ENCODE measurements around the gene IQSEC3.

Gene IQSEC3

GRCh38 chr12:144650-145284, 78.2 kb downstream of the IQSEC3 start:
- no peak for DNase-seq

- DNase-seq = no peak
Measured at GRCh38 chr12:145369-145960, 78.9 kb downstream of the IQSEC3 start.

- no peak for DNase-seq
Measured at GRCh38 chr12:147242-147641, 80.7 kb downstream of the IQSEC3 start.

GRCh38 chr12:148676-149416, 82.3 kb downstream of the IQSEC3 start:
- no peak for DNase-seq

- DNase-seq = no peak
Measured at GRCh38 chr12:151579-151978, 85.0 kb downstream of the IQSEC3 start.

- no peak for DNase-seq
Measured at GRCh38 chr12:152440-152839, 85.9 kb downstream of the IQSEC3 start.

- peak; percentile 39 for DNase-seq
Measured at GRCh38 chr12:153080-153746, 86.6 kb downstream of the IQSEC3 start.

- DNase-seq = no peak
Measured at GRCh38 chr12:154058-154457, 87.5 kb downstream of the IQSEC3 start.

GRCh38 chr12:155006-155405, 88.4 kb downstream of the IQSEC3 start:
- no peak for DNase-seq

GRCh38 chr12:155646-156045, 89.1 kb downstream of the IQSEC3 start:
- DNase-seq = no peak

- DNase-seq = no peak
Measured at GRCh38 chr12:156945-157344, 90.4 kb downstream of the IQSEC3 start.

- DNase-seq = no peak
Measured at GRCh38 chr12:157644-158043, 91.1 kb downstream of the IQSEC3 start.

- no peak for DNase-seq
Measured at GRCh38 chr12:159156-159782, 92.7 kb downstream of the IQSEC3 start.

- DNase-seq = no peak
Measured at GRCh38 chr12:160858-161257, 94.3 kb downstream of the IQSEC3 start.

- no peak for DNase-seq
Measured at GRCh38 chr12:161823-162222, 95.3 kb downstream of the IQSEC3 start.

GRCh38 chr12:162467-163307, 96.1 kb downstream of the IQSEC3 start:
- no peak for DNase-seq

GRCh38 chr12:163406-163986, 96.9 kb downstream of the IQSEC3 start:
- DNase-seq = no peak

GRCh38 chr12:164207-164606, 97.6 kb downstream of the IQSEC3 start:
- DNase-seq = no peak

- no peak for DNase-seq
Measured at GRCh38 chr12:165862-166368, 99.3 kb downstream of the IQSEC3 start.

GRCh38 chr12:166425-167075, 100.0 kb downstream of the IQSEC3 start:
- DNase-seq = no peak

- DNase-seq = no peak
Measured at GRCh38 chr12:167959-168600, 101.5 kb downstream of the IQSEC3 start.

Data from KG1 (cell line).